Heart left ventricle (tissue), 13 donors: ENCODE measurements around the gene PLSCR2.

Source experiments
- CTCF ChIP-seq, 12 donors: fragments of 200-600 bp; sonication (generic) in 4 of 12; IDR thresholded peaks; one replicate each; pipeline versions ENCODE4 v1.5.0 to v1.8.0; 2018 to 2022; ENCODE audit warnings: antibody characterized with exemption in 12 of 12, mild to moderate bottlenecking in 5 of 12
- POLR2A ChIP-seq, 2 donors: fragments of 450-650 bp; IDR thresholded peaks; one replicate each; pipeline ENCODE4 v1.6.1; 2017; ENCODE audit warnings: antibody characterized with exemption in 2 of 2, mild to moderate bottlenecking in 2 of 2, moderate library complexity in 2 of 2
- donor health status: ischemic (EF 13 %, LVEDD 7.1; RV severe dilation, severe dysfunction).
- donor health status: DM: no; HTN: yes; CAD: no.
- donor health status: DM: no; HTN: no; CAD: no.
- donor health status: ischemic (EF 25% LVEDD 6.9; RV normal size, moderate dysfunction).
- donor health status: ischemic (EF 25% LVEDD 5.7; RV mildly dilated, moderate dysfunction).
- donor health status: ischemic (EF 35%, LVEDD 5.7; RV mildly dilated, moderate dysfunction).
- donor health status: nonischemic (EF 11% LVEDD 7.7; RV severe dilation, severe dysfunction).
- donor health status: DM: yes; HTN: yes; CAD: no.
- donor health status: PGD.
- donor health status: ischemic (EF 29% LVEDD 5.4; RV normal size, mild dysfunction).
- donor health status: nonischemic (EF 23%, LVEDD 6.1; RV moderate dilation, normal function).

GRCh38 chr3:146395164-146395563 lies 74.2 kb downstream of the PLSCR2 start:
- TF ChIP-seq CTCF (IDR thresholded peaks at IDR 0.05) (no peak), POLR2A (IDR thresholded peaks at IDR 0.05) (no peak)
